Transverse colon (tissue), 4 donors: ENCODE data around the gene CELA2B. TPM values are rescaled to one million over a fixed set of nuclear protein-coding genes. Genes with fewer than 3 reads are reported as not detected.

Source experiments
- DNase-seq: peaks from one replicate; pipeline ENCODE4 v3.0.0-alpha.2; 2019
- H3K27ac ChIP-seq, 4 donors: fragments of 200-600 bp; sonication (generic); 2 replicates each; pipeline ENCODE4 v1.5.1; 2016 to 2018; ENCODE audit warnings: inconsistent platforms in 4 of 4
- H3K27me3 ChIP-seq: fragments of 200-600 bp; sonication (generic); 2 replicates; pipeline ENCODE4 v1.5.1; 2017; ENCODE audit warnings: inconsistent platforms
- H3K36me3 ChIP-seq, 4 donors: fragments of 200-600 bp; sonication (generic); 2 replicates each; pipeline ENCODE4 v1.5.1; 2017 to 2019; ENCODE audit warnings: inconsistent platforms in 4 of 4
- H3K4me1 ChIP-seq, 4 donors: fragments of 200-600 bp; sonication (generic); 2 replicates each; pipeline ENCODE4 v1.5.1; 2017 to 2020; ENCODE audit warnings: inconsistent platforms in 4 of 4
- H3K4me3 ChIP-seq, 4 donors: fragments of 200-600 bp; sonication (generic); 1 replicate in 1 of 4; 2 replicates in 3 of 4; pipeline versions ENCODE4 v1.5.1 to v1.6.1; 2017 to 2019; ENCODE audit warnings: inconsistent platforms in 4 of 4
- H3K9me3 ChIP-seq, 2 donors: fragments of 200-600 bp; sonication (generic); 2 replicates each; pipeline ENCODE4 v1.5.1; 2017 to 2019; ENCODE audit warnings: inconsistent platforms in 2 of 2
- EP300 ChIP-seq: sonication (generic); formaldehyde crosslinking; IDR thresholded peaks from one replicate; pipeline ENCODE4 v1.6.1; 2017; ENCODE audit warnings: antibody characterized with exemption, low read depth
- POLR2A ChIP-seq: fragments of 450-650 bp; IDR thresholded peaks from one replicate; pipeline ENCODE4 v1.6.1; 2016; ENCODE audit warnings: antibody characterized with exemption, mild to moderate bottlenecking, moderate library complexity
- POLR2AphosphoS5 ChIP-seq, 3 donors: sonication (generic); formaldehyde crosslinking; IDR thresholded peaks; one replicate each; pipeline ENCODE4 v1.6.1; 2016; ENCODE audit warnings: antibody characterized with exemption in 3 of 3
- WGBS, 2 donors: methylation state at CpG; one replicate each; pipeline ENCODE4 v1.1.5; 2018; ENCODE audit warnings: low coverage in 1 of 2; 5-methylcytosine and 5-hydroxymethylcytosine counted together
- in situ Hi-C, 4 donors: fragments of 200-750 bp; cut with MboI; loops; one replicate each; pipeline versions ENCODE4 v1.15.0 to v1.15.1; 2017; ENCODE audit warnings: low sequenced_read_pairs in 3 of 4, low pct_ligation_motif_present in 1 of 4, low pct_unique_long_range_greater_than_20kb in 1 of 4
- intact Hi-C: fragments of 100-400 bp; cut with DNase I; formaldehyde crosslinking; loops from one replicate; pipeline ENCODE4 v1.15.1; 2023; ENCODE audit warnings: low total_unique reads
- total RNA-seq, 4 donors: library from RNA; depleted of rRNA; stranded (reverse); fragments of >200 nt; gene quantifications; one replicate each; pipeline ENCODE4 v1.1.0, GENCODE V29; 2016
- TF ChIP-seq, protein P1 (sequence below), 5 experiments: fragments of 200-600 bp in 3 of 5; fragments of 450-650 bp in 2 of 5; sonication (generic) in 3 of 5; IDR thresholded peaks; 1 replicate in 2 of 5; 2 replicates in 3 of 5; pipeline ENCODE4 v1.5.1; 2016 to 2017; ENCODE audit warnings: antibody characterized with exemption in 5 of 5, inconsistent platforms in 3 of 5, mild to moderate bottlenecking in 2 of 5, moderate library complexity in 1 of 5

CELA2B gene
- total RNA-seq, 4 donors from 2014 or later, result not detected

DNA sequence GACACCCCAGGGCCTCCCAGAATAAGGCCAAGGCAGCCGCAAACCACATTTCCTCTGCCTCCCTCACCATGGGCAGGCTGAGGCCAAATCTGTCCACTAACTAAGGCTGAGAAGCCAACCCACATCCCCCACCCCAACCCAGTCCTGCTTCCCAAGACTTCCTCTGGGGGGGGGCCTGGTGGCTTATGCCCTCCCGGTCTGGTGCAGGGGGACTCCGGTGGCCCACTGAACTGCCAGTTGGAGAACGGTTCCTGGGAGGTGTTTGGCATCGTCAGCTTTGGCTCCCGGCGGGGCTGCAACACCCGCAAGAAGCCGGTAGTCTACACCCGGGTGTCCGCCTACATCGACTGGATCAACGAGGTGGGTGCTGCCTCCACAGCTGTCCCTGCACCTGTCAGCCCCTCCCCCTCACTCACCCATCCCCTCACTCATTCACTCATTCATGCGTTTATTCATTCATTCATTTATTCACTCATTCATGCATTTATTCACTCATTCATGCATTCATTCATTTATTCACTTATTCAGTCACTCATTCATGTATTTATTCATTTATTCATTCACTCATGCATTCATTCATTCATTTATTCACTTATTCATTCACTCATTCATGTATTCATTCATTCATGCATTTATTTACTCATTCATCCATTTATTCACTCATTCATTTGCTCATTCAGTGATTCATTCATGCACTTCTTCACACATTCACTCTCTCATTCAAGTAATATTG is 30.3 kb upstream of the CELA2B start:
- peaks cover 4% of the 10 kb centered on the region for H3K27me3 ChIP-seq
- H3K27ac ChIP-seq, result no peak overlapping the region
- TF ChIP-seq POLR2A (no peak), EP300 (no peak), POLR2AphosphoS5 (IDR thresholded peaks at IDR 0.05) (no peak)
- TF ChIP-seq, protein P1, sequence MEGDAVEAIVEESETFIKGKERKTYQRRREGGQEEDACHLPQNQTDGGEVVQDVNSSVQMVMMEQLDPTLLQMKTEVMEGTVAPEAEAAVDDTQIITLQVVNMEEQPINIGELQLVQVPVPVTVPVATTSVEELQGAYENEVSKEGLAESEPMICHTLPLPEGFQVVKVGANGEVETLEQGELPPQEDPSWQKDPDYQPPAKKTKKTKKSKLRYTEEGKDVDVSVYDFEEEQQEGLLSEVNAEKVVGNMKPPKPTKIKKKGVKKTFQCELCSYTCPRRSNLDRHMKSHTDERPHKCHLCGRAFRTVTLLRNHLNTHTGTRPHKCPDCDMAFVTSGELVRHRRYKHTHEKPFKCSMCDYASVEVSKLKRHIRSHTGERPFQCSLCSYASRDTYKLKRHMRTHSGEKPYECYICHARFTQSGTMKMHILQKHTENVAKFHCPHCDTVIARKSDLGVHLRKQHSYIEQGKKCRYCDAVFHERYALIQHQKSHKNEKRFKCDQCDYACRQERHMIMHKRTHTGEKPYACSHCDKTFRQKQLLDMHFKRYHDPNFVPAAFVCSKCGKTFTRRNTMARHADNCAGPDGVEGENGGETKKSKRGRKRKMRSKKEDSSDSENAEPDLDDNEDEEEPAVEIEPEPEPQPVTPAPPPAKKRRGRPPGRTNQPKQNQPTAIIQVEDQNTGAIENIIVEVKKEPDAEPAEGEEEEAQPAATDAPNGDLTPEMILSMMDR (IDR thresholded peaks at IDR 0.05), result no peak
- H3K9me3 ChIP-seq, result no peaks in the 10 kb centered on the region
- H3K36me3 ChIP-seq, result no peaks in the 10 kb centered on the region
- DNase-seq, result no peak
- in situ Hi-C loops, result loop anchor here in 3 of 4 donors (25.0 kb wide), 1 partner anchor 308 kb away; no protein-coding TSS in a partner anchor
- 60 to 84% methylated on average over 2 to 14 of the region's 14 CpGs for WGBS, 2 donors
- intact Hi-C loops, result no loop called here
- no peaks in the 10 kb centered on the region for H3K4me1 ChIP-seq
- no peak overlapping the region for H3K4me3 ChIP-seq

DNA sequence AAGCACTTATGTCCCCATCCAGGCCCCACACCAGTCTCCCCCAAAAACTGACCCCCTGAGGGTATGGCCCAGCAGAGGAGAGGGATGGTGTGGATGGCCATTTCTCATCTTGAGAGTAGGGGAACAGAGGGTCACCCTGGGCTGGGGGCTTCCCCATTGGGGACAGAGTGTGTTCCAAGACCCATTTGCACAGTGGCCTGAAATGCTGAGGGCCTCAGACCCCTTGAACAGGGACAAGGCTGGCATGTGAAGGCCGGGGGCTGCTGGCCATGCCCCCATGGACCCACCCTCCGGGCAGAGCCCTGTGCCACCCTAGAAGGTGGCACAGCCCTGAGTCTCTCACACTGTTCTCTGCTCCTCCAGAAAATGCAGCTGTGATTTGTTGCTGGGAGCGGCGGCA is 29.7 kb upstream of the CELA2B start:
- H3K36me3 ChIP-seq, result no peaks in the 10 kb centered on the region
- 59% methylated on average over 4 of the region's 4 CpGs; no CpG with 5 or more reads in 1 of the 2 donors for WGBS, 2 donors
- in situ Hi-C loops, result loop anchor here in 3 of 4 donors (25.0 kb wide), 1 partner anchor 309 kb away; no protein-coding TSS in a partner anchor

DNA sequence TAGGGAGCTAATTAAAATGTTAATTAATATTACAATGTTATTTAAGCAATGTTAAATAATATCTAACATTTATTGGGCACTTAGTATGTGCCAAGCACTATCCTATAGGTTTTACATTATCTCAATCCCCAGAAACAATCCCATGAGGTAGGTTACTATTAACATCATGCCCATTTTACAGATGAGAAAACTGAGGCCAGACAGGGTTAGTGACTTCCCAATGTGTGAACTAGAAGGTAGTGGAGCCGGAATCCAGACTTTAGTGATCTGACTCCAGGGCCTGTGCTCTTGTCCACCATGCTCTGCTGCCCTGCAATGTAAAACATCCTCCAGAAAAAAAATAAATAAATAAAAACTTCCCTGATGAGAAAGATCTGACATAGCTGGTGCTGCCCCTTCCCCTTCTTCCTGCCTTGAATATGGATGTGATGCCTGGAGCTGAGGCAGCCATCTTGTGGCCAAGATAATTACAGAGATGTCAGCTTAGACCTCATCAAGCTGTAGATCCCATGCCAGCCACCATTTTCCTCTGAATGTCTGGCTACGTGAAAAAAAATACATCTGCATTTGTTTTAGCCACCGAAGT is 26.9 kb upstream of the CELA2B start:
- intact Hi-C loops (no loop called here), in situ Hi-C loops (loop anchor here in 3 of 4 donors (25.0 kb wide), 1 partner anchor 312 kb away; no protein-coding TSS in a partner anchor)
- Histone ChIP-seq H3K27me3 (peaks cover 4% of the 10 kb centered on the region), H3K4me1 (no peaks in the 10 kb centered on the region), H3K36me3 (no peaks in the 10 kb centered on the region), H3K4me3 (no peak overlapping the region), H3K9me3 (no peaks in the 10 kb centered on the region), H3K27ac (no peak overlapping the region)
- TF ChIP-seq POLR2A (no peak), EP300 (no peak), POLR2AphosphoS5 (IDR thresholded peaks at IDR 0.05) (no peak)
- TF ChIP-seq, protein P1 (IDR thresholded peaks at IDR 0.05), result no peak
- WGBS, 2 donors, result 86 to 94% methylated on average over 1 to 3 of the region's 3 CpGs
- DNase-seq, result no peak

More for the DNA sequence above, 29.7 kb upstream of the CELA2B start:
- H3K27me3 ChIP-seq, result peaks cover 4% of the 10 kb centered on the region
- intact Hi-C loops, result no loop called here
- no peak overlapping the region for H3K4me3 ChIP-seq
- H3K27ac ChIP-seq, result no peak overlapping the region
- H3K4me1 ChIP-seq, result no peaks in the 10 kb centered on the region
- TF ChIP-seq POLR2A, result no peak
- TF ChIP-seq EP300, result no peak
- TF ChIP-seq, protein P1 (IDR thresholded peaks at IDR 0.05), result no peak
- TF ChIP-seq POLR2AphosphoS5 (IDR thresholded peaks at IDR 0.05), result no peak
- no peaks in the 10 kb centered on the region for H3K9me3 ChIP-seq
- DNase-seq, result no peak

DNA sequence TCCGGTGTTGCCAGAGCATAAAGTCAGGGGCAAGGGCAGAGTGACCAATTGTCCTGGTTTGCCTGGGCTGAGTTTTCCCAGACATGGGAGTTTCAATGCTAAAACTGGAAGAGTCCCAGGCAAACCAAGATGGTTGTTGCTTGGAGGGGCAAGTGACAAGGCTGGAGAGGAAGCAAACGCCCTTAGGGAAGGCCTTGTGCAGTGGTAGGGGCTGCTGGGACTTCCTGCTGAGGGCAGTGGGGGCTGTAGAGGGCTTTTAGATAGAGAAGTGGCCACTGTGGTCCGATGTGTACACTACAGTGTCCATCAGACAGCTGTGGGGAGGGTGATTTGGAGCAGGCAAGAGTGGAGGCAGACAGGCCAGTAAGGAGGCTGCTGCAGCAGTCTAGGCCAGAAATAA is 26.3 kb upstream of the CELA2B start:
- H3K27me3 ChIP-seq, result peaks cover 4% of the 10 kb centered on the region
- DNase-seq, result no peak
- no peaks in the 10 kb centered on the region for H3K9me3 ChIP-seq
- intact Hi-C loops (no loop called here), in situ Hi-C loops (loop anchor here in 3 of 4 donors (25.0 kb wide), 1 partner anchor 312 kb away; no protein-coding TSS in a partner anchor)
- TF ChIP-seq EP300 (no peak), POLR2A (no peak), POLR2AphosphoS5 (IDR thresholded peaks at IDR 0.05) (no peak)
- TF ChIP-seq, protein P1 (IDR thresholded peaks at IDR 0.05), result no peak
- no peaks in the 10 kb centered on the region for H3K4me1 ChIP-seq
- H3K27ac ChIP-seq, result no peak overlapping the region
- no peaks in the 10 kb centered on the region for H3K36me3 ChIP-seq
- no peak overlapping the region for H3K4me3 ChIP-seq
- WGBS, 2 donors, result 60 to 75% methylated on average over 1 to 3 of the region's 3 CpGs
